ENCODE results near the gene MAML3. TPM values are rescaled to one million over a fixed set of nuclear protein-coding genes. Genes with fewer than 3 reads are reported as not detected.

Gene MAML3
- total RNA-seq, 2 donors from 2014 or later = 29.2 to 32.2 TPM

GRCh38 chr4:139672732-139673131, 481.3 kb downstream of the MAML3 start:
- 80 to 92% methylated on average over 1 to 4 of the region's 4 CpGs for WGBS, 2 experiments (ENCODE audit: insufficient coverage in 1 of 2, insufficient read length in 1 of 2)
- peaks cover 61% of the 10 kb centered on the region for H3K36me3 Mint-ChIP-seq (ENCODE audit: low read depth)
- peaks cover 27% of the 10 kb centered on the region for H3K4me1 ChIP-seq (ENCODE audit: control insufficient read depth, insufficient read depth, low read length)

GRCh38 chr4:139672215-139672614, 481.8 kb downstream of the MAML3 start:
- TF ChIP-seq, protein P1, sequence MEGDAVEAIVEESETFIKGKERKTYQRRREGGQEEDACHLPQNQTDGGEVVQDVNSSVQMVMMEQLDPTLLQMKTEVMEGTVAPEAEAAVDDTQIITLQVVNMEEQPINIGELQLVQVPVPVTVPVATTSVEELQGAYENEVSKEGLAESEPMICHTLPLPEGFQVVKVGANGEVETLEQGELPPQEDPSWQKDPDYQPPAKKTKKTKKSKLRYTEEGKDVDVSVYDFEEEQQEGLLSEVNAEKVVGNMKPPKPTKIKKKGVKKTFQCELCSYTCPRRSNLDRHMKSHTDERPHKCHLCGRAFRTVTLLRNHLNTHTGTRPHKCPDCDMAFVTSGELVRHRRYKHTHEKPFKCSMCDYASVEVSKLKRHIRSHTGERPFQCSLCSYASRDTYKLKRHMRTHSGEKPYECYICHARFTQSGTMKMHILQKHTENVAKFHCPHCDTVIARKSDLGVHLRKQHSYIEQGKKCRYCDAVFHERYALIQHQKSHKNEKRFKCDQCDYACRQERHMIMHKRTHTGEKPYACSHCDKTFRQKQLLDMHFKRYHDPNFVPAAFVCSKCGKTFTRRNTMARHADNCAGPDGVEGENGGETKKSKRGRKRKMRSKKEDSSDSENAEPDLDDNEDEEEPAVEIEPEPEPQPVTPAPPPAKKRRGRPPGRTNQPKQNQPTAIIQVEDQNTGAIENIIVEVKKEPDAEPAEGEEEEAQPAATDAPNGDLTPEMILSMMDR (conservative IDR thresholded peaks at IDR 0.05) = no peak
- no peaks in the 10 kb centered on the region for H3K27me3 Mint-ChIP-seq (ENCODE audit: insufficient read depth)
- WGBS, 2 experiments (ENCODE audit: insufficient coverage in 1 of 2, insufficient read length in 1 of 2) = 80 to 86% methylated on average over 1 to 2 of the region's 2 CpGs
- no peak overlapping the region for H3K9ac ChIP-seq (ENCODE audit: extremely low read depth, low read length, poor library complexity, severe bottlenecking)
- peaks cover 5% of the 10 kb centered on the region for H3K9me3 ChIP-seq (ENCODE audit: control insufficient read depth, low read length)
- no peak overlapping the region for H3K4me3 Mint-ChIP-seq
- no peak overlapping the region for H3K27ac Mint-ChIP-seq
- peaks cover 57% of the 10 kb centered on the region for H3K36me3 ChIP-seq (ENCODE audit: control insufficient read depth, insufficient read depth, low read length)
- H3K27ac ChIP-seq (ENCODE audit: low read depth, low read length) = no peak overlapping the region
- peaks cover 27% of the 10 kb centered on the region for H3K4me1 ChIP-seq (ENCODE audit: control insufficient read depth, insufficient read depth, low read length)
- no peak overlapping the region for H3K4me3 ChIP-seq (ENCODE audit: low read length)
- DNase-seq = no peak
- H3K27me3 ChIP-seq (ENCODE audit: control insufficient read depth, insufficient read depth, low read length, poor library complexity, severe bottlenecking) = no peaks in the 10 kb centered on the region
- peaks cover 56% of the 10 kb centered on the region for H3K36me3 Mint-ChIP-seq (ENCODE audit: low read depth)
- peaks cover 2% of the 10 kb centered on the region for H3K9me3 Mint-ChIP-seq
- H3K4me1 Mint-ChIP-seq = peaks cover 66% of the 10 kb centered on the region

More at GRCh38 chr4:139672732-139673131, 481.3 kb downstream of the MAML3 start:
- Mint-ChIP-seq H3K9me3 (peaks cover 6% of the 10 kb centered on the region), H3K4me1 (peaks cover 61% of the 10 kb centered on the region), H3K4me3 (no peak overlapping the region), H3K27ac (peak overlapping the region; percentile 7), H3K27me3 (ENCODE audit: insufficient read depth) (no peaks in the 10 kb centered on the region)
- no peak overlapping the region for H3K9ac ChIP-seq (ENCODE audit: extremely low read depth, low read length, poor library complexity, severe bottlenecking)
- no peak overlapping the region for H3K4me3 ChIP-seq (ENCODE audit: low read length)
- peaks cover 6% of the 10 kb centered on the region for H3K9me3 ChIP-seq (ENCODE audit: control insufficient read depth, low read length)
- peaks cover 61% of the 10 kb centered on the region for H3K36me3 ChIP-seq (ENCODE audit: control insufficient read depth, insufficient read depth, low read length)
- no peak for DNase-seq
- TF ChIP-seq, protein P1 (conservative IDR thresholded peaks at IDR 0.05) = no peak
- H3K27ac ChIP-seq (ENCODE audit: low read depth, low read length) = no peak overlapping the region
- H3K27me3 ChIP-seq (ENCODE audit: control insufficient read depth, insufficient read depth, low read length, poor library complexity, severe bottlenecking) = no peaks in the 10 kb centered on the region

GRCh38 chr4:139670775-139671174, 483.2 kb downstream of the MAML3 start:
- TF ChIP-seq, protein P1 (conservative IDR thresholded peaks at IDR 0.05) = no peak
- DNase-seq = no peak
- peak overlapping the region; percentile 77 for H3K9ac ChIP-seq (ENCODE audit: extremely low read depth, low read length, poor library complexity, severe bottlenecking)
- H3K9me3 ChIP-seq (ENCODE audit: control insufficient read depth, low read length) = no peaks in the 10 kb centered on the region
- H3K27me3 ChIP-seq (ENCODE audit: control insufficient read depth, insufficient read depth, low read length, poor library complexity, severe bottlenecking) = no peaks in the 10 kb centered on the region
- Mint-ChIP-seq H3K4me1 (peaks cover 64% of the 10 kb centered on the region), H3K4me3 (peak overlapping the region; percentile 91), H3K27me3 (ENCODE audit: insufficient read depth) (no peaks in the 10 kb centered on the region), H3K27ac (peak overlapping the region; percentile 99), H3K9me3 (no peaks in the 10 kb centered on the region), H3K36me3 (ENCODE audit: low read depth) (peaks cover 42% of the 10 kb centered on the region)
- peak overlapping the region; percentile 75 for H3K4me3 ChIP-seq (ENCODE audit: low read length)
- H3K36me3 ChIP-seq (ENCODE audit: control insufficient read depth, insufficient read depth, low read length) = peaks cover 44% of the 10 kb centered on the region
- H3K4me1 ChIP-seq (ENCODE audit: control insufficient read depth, insufficient read depth, low read length) = peaks cover 21% of the 10 kb centered on the region
- 62 to 75% methylated on average over 3 of the region's 3 CpGs for WGBS, 2 experiments (ENCODE audit: insufficient coverage in 1 of 2, insufficient read length in 1 of 2)
- no peak overlapping the region for H3K27ac ChIP-seq (ENCODE audit: low read depth, low read length)
